Liver (tissue), 9 donors: ENCODE results near the gene TAF8. TPM values are rescaled to one million over a fixed set of nuclear protein-coding genes. Genes with fewer than 3 reads are reported as not detected.

Source experiments
- DNase-seq: peaks from one replicate; pipeline ENCODE4 v3.0.0-alpha.2; 2017; ENCODE audit warnings: low spot score
- H3K27ac ChIP-seq, 2 donors: one replicate each; pipeline ENCODE4 v1.7.0; 2013; ENCODE audit warnings: inconsistent platforms in 2 of 2, low read length in 2 of 2, control low read depth in 1 of 2, low read depth in 1 of 2, mild to moderate bottlenecking in 1 of 2
- H3K27me3 ChIP-seq, 4 donors: one replicate each; pipeline versions ENCODE4 v1.6.1 to v1.7.0; 2013; ENCODE audit warnings: low read length in 3 of 4, inconsistent platforms in 1 of 4, mild to moderate bottlenecking in 1 of 4, moderate library complexity in 1 of 4; ENCODE audit not compliant: control insufficient read depth in 4 of 4, insufficient read depth in 4 of 4
- H3K36me3 ChIP-seq, 4 donors: one replicate each; pipeline versions ENCODE4 v1.6.1 to v1.7.0; 2013; ENCODE audit warnings: low read length in 3 of 4, mild to moderate bottlenecking in 3 of 4, low read depth in 1 of 4, moderate library complexity in 1 of 4; ENCODE audit not compliant: control insufficient read depth in 4 of 4, insufficient read depth in 3 of 4
- H3K4me1 ChIP-seq, 4 donors: one replicate each; pipeline versions ENCODE4 v1.6.1 to v1.7.0; 2013; ENCODE audit warnings: low read length in 3 of 4, mild to moderate bottlenecking in 3 of 4, moderate library complexity in 1 of 4; ENCODE audit not compliant: control insufficient read depth in 4 of 4, insufficient read depth in 4 of 4
- H3K4me3 ChIP-seq, 3 donors: one replicate each; pipeline versions ENCODE4 v1.6.1 to v1.7.0; 2013; ENCODE audit warnings: low read length in 3 of 3, control low read depth in 1 of 3, low read depth in 1 of 3, mild to moderate bottlenecking in 1 of 3
- H3K9ac ChIP-seq, 2 donors: one replicate each; pipeline ENCODE4 v1.7.0; 2013; ENCODE audit warnings: low read length in 2 of 2, mild to moderate bottlenecking in 2 of 2, moderate library complexity in 2 of 2, control low read depth in 1 of 2, low read depth in 1 of 2
- H3K9me3 ChIP-seq, 4 donors: one replicate each; pipeline versions ENCODE4 v1.6.1 to v1.7.0; 2013; ENCODE audit warnings: low read length in 3 of 4; ENCODE audit not compliant: control insufficient read depth in 4 of 4
- EGR1 ChIP-seq, 2 donors: IDR thresholded peaks; 2 replicates each; pipeline ENCODE4 v1.6.1; 2016 to 2018; ENCODE audit warnings: antibody characterized with exemption in 2 of 2, low read depth in 2 of 2
- FOXA1 ChIP-seq: IDR thresholded peaks from 2 replicates; pipeline ENCODE4 v1.6.1; 2016; ENCODE audit warnings: antibody characterized with exemption
- FOXA2 ChIP-seq: IDR thresholded peaks from 2 replicates; pipeline ENCODE4 v1.6.1; 2016; ENCODE audit warnings: antibody characterized with exemption
- HNF4A ChIP-seq, 2 donors: conservative IDR thresholded peaks; 2 replicates each; pipeline ENCODE4 v1.6.1; 2016; ENCODE audit warnings: antibody characterized with exemption in 2 of 2, mild to moderate bottlenecking in 2 of 2
- HNF4G ChIP-seq: IDR thresholded peaks from 2 replicates; pipeline ENCODE4 v1.6.1; 2016; ENCODE audit warnings: antibody characterized with exemption
- JUND ChIP-seq, 2 donors: IDR thresholded peaks; 2 replicates each; pipeline ENCODE4 v1.6.1; 2016; ENCODE audit warnings: antibody characterized with exemption in 2 of 2
- NR2F2 ChIP-seq: IDR thresholded peaks from 2 replicates; pipeline ENCODE4 v1.6.1; 2016; ENCODE audit warnings: antibody characterized with exemption
- RAD21 ChIP-seq, 2 donors: IDR thresholded peaks; 2 replicates each; pipeline ENCODE4 v1.6.1; 2016; ENCODE audit warnings: antibody characterized with exemption in 2 of 2, mild to moderate bottlenecking in 2 of 2
- RXRA ChIP-seq, 2 donors: IDR thresholded peaks; 2 replicates each; pipeline ENCODE4 v1.6.1; 2017 to 2018; ENCODE audit warnings: antibody characterized with exemption in 2 of 2, mild to moderate bottlenecking in 1 of 2
- SP1 ChIP-seq: IDR thresholded peaks from 2 replicates; pipeline ENCODE4 v1.6.1; 2018; ENCODE audit warnings: antibody characterized with exemption, mild to moderate bottlenecking
- TAF1 ChIP-seq: conservative IDR thresholded peaks from 2 replicates; pipeline ENCODE4 v1.6.1; 2016; ENCODE audit warnings: antibody characterized with exemption, mild to moderate bottlenecking
- YY1 ChIP-seq: IDR thresholded peaks from 2 replicates; pipeline ENCODE4 v1.6.1; 2016; ENCODE audit warnings: antibody characterized with exemption, mild to moderate bottlenecking
- WGBS: extraction: QIAGEN DNeasy Blood & Tissue Kit; methylation state at CpG from one replicate; pipeline ENCODE4 v1.1.7; 2013; 5-methylcytosine and 5-hydroxymethylcytosine counted together
- polyA plus RNA-seq, 2 donors: library from polyadenylated mRNA; stranded (reverse) in 1 of 2; unstranded in 1 of 2; fragments of 200-250 nt in 1 of 2; fragments of >200 nt in 1 of 2; fragmentation: Nextera tagmentation in 1 of 2; extraction: Ambion mirVana in 1 of 2; gene quantifications; one replicate each; pipeline versions ENCODE4 v1.2.1 to v1.2.3, GENCODE V29; 2013 to 2015
- total RNA-seq, 2 donors: library from RNA; depleted of rRNA; stranded (reverse); fragments of >200 nt; gene quantifications; one replicate each; pipeline ENCODE4 v1.2.3, GENCODE V29; 2014
- TF ChIP-seq, protein P1 (sequence below): IDR thresholded peaks from 2 replicates; pipeline ENCODE4 v1.6.1; 2016; ENCODE audit warnings: antibody characterized with exemption
- TF ChIP-seq, protein P2 (sequence below): IDR thresholded peaks from 2 replicates; pipeline ENCODE4 v1.6.1; 2016; ENCODE audit warnings: antibody characterized with exemption
- TF ChIP-seq, protein P3 (sequence below): IDR thresholded peaks from 2 replicates; pipeline ENCODE4 v1.6.1; 2016; ENCODE audit warnings: antibody characterized with exemption
- TF ChIP-seq, protein P4 (sequence below): IDR thresholded peaks from 2 replicates; pipeline ENCODE4 v1.6.1; 2016; ENCODE audit warnings: antibody characterized with exemption, mild to moderate bottlenecking
- TF ChIP-seq, protein P5 (sequence below): fragments of 150-350 bp; IDR thresholded peaks from 2 replicates; pipeline ENCODE4 v1.5.1; 2017; ENCODE audit warnings: improper control_type of control experiment, low read depth, low read length; ENCODE audit not compliant: missing input control
- donor health status: healthy.
- donor health status: healthy.
- donor health status: healthy.
- donor health status: healthy.
- donor health status: healthy.

Gene TAF8
- total and polyA plus RNA-seq, 4 donors, result 3.9 to 11.3 (median 7.4) TPM

DNA sequence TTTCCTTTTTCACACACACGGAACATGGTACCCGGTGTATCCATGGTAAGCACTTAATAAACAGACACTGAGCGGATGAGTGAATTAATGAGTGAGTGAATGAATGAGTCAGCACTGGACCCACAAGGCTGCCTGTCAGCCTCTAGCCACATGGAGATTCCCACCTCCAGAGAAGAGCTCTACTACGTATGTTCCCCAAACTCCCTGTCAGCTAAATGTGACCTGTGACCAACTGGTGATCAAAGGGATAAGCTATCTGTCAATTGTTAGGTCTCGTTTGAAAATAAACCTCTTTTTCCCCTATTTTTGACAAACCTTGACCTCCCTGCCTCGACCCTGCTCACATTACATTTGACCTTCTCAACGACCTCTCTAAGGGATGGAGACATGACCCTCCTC lies 24.5 kb upstream of the TAF8 start:
- Histone ChIP-seq H3K36me3 (no peaks in the 10 kb centered on the region), H3K9ac (no peak overlapping the region), H3K27me3 (no peaks in the 10 kb centered on the region), H3K9me3 (no peaks in the 10 kb centered on the region), H3K4me3 (no peak overlapping the region), H3K27ac (no peak overlapping the region), H3K4me1 (peaks cover 0 to 4% (median 1%) of the 10 kb centered on the region in 4 donors)
- WGBS, result 89% methylated on average over 7 of the region's 7 CpGs
- TF ChIP-seq EGR1 (IDR thresholded peaks at IDR 0.05; ENCODE audit: low read depth in 2 of 2), result no peak
- no peak for TF ChIP-seq NR2F2
- TF ChIP-seq, protein P1, sequence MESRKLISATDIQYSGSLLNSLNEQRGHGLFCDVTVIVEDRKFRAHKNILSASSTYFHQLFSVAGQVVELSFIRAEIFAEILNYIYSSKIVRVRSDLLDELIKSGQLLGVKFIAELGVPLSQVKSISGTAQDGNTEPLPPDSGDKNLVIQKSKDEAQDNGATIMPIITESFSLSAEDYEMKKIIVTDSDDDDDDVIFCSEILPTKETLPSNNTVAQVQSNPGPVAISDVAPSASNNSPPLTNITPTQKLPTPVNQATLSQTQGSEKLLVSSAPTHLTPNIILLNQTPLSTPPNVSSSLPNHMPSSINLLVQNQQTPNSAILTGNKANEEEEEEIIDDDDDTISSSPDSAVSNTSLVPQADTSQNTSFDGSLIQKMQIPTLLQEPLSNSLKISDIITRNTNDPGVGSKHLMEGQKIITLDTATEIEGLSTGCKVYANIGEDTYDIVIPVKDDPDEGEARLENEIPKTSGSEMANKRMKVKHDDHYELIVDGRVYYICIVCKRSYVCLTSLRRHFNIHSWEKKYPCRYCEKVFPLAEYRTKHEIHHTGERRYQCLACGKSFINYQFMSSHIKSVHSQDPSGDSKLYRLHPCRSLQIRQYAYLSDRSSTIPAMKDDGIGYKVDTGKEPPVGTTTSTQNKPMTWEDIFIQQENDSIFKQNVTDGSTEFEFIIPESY, result no peak
- TF ChIP-seq, protein P2, sequence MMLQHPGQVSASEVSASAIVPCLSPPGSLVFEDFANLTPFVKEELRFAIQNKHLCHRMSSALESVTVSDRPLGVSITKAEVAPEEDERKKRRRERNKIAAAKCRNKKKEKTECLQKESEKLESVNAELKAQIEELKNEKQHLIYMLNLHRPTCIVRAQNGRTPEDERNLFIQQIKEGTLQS, result no peak
- TF ChIP-seq, protein P3, sequence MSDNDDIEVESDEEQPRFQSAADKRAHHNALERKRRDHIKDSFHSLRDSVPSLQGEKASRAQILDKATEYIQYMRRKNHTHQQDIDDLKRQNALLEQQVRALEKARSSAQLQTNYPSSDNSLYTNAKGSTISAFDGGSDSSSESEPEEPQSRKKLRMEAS, result no peak
- TF ChIP-seq, protein P4, sequence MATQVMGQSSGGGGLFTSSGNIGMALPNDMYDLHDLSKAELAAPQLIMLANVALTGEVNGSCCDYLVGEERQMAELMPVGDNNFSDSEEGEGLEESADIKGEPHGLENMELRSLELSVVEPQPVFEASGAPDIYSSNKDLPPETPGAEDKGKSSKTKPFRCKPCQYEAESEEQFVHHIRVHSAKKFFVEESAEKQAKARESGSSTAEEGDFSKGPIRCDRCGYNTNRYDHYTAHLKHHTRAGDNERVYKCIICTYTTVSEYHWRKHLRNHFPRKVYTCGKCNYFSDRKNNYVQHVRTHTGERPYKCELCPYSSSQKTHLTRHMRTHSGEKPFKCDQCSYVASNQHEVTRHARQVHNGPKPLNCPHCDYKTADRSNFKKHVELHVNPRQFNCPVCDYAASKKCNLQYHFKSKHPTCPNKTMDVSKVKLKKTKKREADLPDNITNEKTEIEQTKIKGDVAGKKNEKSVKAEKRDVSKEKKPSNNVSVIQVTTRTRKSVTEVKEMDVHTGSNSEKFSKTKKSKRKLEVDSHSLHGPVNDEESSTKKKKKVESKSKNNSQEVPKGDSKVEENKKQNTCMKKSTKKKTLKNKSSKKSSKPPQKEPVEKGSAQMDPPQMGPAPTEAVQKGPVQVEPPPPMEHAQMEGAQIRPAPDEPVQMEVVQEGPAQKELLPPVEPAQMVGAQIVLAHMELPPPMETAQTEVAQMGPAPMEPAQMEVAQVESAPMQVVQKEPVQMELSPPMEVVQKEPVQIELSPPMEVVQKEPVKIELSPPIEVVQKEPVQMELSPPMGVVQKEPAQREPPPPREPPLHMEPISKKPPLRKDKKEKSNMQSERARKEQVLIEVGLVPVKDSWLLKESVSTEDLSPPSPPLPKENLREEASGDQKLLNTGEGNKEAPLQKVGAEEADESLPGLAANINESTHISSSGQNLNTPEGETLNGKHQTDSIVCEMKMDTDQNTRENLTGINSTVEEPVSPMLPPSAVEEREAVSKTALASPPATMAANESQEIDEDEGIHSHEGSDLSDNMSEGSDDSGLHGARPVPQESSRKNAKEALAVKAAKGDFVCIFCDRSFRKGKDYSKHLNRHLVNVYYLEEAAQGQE, result no peak
- TF ChIP-seq TAF1, result no peak
- no peak for TF ChIP-seq SP1
- TF ChIP-seq RAD21 (IDR thresholded peaks at IDR 0.05), result no peak
- no peak for TF ChIP-seq HNF4A (conservative IDR thresholded peaks at IDR 0.05)
- TF ChIP-seq, protein P5, sequence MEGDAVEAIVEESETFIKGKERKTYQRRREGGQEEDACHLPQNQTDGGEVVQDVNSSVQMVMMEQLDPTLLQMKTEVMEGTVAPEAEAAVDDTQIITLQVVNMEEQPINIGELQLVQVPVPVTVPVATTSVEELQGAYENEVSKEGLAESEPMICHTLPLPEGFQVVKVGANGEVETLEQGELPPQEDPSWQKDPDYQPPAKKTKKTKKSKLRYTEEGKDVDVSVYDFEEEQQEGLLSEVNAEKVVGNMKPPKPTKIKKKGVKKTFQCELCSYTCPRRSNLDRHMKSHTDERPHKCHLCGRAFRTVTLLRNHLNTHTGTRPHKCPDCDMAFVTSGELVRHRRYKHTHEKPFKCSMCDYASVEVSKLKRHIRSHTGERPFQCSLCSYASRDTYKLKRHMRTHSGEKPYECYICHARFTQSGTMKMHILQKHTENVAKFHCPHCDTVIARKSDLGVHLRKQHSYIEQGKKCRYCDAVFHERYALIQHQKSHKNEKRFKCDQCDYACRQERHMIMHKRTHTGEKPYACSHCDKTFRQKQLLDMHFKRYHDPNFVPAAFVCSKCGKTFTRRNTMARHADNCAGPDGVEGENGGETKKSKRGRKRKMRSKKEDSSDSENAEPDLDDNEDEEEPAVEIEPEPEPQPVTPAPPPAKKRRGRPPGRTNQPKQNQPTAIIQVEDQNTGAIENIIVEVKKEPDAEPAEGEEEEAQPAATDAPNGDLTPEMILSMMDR, result no peak
- TF ChIP-seq JUND (IDR thresholded peaks at IDR 0.05), result no peak
- no peak for TF ChIP-seq RXRA (IDR thresholded peaks at IDR 0.05)
- TF ChIP-seq FOXA1, result no peak
- DNase-seq, result no peak

DNA sequence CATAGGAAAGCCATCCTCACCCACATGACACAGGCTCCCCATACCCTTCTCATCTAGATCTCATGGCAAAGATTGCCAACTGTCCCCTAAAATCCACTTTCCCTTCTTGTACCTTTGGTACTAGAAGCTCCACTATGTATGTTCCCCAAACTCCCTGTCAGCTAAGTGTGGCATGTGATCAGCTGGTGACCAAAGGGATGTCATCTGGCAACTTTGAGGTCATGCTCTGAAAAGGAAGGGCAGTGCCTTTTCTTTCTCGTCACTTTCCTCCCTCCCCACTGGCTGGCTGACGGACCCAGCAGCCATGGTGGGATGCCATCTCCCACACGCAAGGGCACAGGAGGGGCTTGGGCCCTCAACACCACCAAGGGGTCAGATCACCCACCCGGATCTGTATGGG lies 23.8 kb upstream of the TAF8 start:
- 89% methylated on average over 4 of the region's 4 CpGs for WGBS
- Histone ChIP-seq H3K4me1 (peaks cover 0 to 8% (median 2%) of the 10 kb centered on the region in 4 donors), H3K9me3 (no peaks in the 10 kb centered on the region), H3K36me3 (no peaks in the 10 kb centered on the region), H3K9ac (no peak overlapping the region), H3K27me3 (no peaks in the 10 kb centered on the region), H3K27ac (no peak overlapping the region), H3K4me3 (no peak overlapping the region)
- DNase-seq, result no peak
- no peak for TF ChIP-seq HNF4G
- no peak for TF ChIP-seq FOXA1
- TF ChIP-seq RXRA (IDR thresholded peaks at IDR 0.05), result no peak
- TF ChIP-seq JUND (IDR thresholded peaks at IDR 0.05), result no peak
- TF ChIP-seq EGR1 (IDR thresholded peaks at IDR 0.05; ENCODE audit: low read depth in 2 of 2), result no peak
- TF ChIP-seq HNF4A (conservative IDR thresholded peaks at IDR 0.05), result no peak
- TF ChIP-seq, protein P4, result no peak
- TF ChIP-seq NR2F2, result no peak
- no peak for TF ChIP-seq SP1
- no peak for TF ChIP-seq FOXA2
- no peak for TF ChIP-seq TAF1
- TF ChIP-seq, protein P5, result no peak
- TF ChIP-seq, protein P2, result no peak
- TF ChIP-seq YY1, result no peak
- TF ChIP-seq, protein P3, result no peak
